HG03066 (cell line): Measurements from ENCODE around the gene IZUMO2.
"Not testable (repeated sequence)": the region's sequence is repeated elsewhere in the genome, so short reads cannot be mapped to it uniquely, and the experiment has no call there.

Source experiments
- ATAC-seq: cut with Tn5 transposase; IDR thresholded peaks from one replicate; pipeline ENCODE4 v1.9.1; 2021; ENCODE audit warnings: low read depth; ENCODE audit not compliant: unreplicated experiment

Gene IZUMO2

DNA sequence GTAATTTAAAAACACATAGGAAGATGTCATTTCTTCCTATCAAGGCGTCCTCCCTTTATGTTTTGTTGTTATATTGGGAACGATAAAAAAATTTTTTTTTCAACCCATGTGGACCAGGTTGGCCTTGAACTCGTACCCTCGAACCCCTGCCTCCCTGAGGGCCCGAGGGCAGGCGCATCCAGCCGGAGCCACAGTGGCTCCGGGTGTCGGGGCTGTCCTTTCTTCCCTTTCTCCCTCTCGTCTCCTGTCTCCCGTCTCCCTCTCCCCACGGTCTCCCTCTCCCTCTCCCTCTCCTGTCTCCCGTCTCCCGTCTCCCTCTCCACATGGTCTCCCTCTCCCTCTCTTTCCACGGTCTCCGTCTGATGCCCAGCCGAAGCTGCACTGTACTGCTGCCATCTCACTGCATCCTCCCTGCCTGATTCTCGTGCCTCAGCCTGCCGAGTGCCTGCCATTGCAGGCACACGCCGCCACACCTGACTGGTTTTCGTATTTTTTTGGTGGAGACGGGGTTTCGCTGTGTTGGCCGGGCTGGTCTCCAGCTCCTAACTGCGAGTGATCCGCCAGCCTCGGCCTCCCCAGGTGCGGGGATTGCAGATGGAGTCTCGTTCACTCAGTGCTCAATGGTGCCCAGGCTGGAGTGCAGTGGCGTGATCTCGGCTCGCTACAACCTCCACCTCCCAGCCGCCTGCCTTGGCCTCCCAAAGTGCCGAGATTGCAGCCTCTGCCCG, 22.8 kb downstream of the IZUMO2 start:
- not testable (repeated sequence) for ATAC-seq

- not testable (repeated sequence) for ATAC-seq
Observed at GRCh38 chr19:50136603-50137365, 26.3 kb downstream of the IZUMO2 start.

DNA sequence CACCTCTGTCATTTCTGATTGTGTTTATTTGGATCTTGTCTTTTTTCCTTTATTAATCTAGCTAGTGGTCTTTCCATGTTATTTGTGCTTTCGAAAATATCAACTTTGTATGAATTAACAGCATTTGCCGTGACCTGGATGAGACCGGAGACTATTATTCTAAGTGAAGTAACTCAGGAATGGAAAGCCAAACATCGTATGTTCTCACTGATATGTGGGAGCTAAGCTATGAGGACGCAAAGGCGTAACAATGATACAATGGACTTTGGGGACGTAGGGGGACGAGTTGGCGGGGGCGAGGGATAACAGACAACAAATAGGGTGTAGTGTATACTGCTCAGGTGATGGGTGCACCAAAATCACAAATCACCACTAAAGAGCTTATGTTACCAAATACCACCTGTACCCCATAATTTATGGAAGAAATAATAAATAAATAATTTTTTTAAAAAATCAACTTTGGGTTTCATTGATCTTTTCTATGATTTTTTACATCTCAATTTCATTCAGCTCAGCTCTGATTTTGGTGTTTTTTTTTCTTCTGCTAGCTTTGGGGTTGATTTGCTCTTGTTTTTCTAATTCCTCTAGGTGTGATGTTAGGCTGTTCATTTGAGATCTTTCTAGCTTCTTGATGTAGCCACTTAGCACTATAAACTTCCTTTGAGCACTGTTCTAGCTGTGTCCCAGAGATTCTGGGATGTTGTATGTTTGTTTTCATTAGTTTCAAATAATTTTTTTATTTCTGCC, 27.1 kb downstream of the IZUMO2 start:
- ATAC-seq, result not testable (repeated sequence)

DNA sequence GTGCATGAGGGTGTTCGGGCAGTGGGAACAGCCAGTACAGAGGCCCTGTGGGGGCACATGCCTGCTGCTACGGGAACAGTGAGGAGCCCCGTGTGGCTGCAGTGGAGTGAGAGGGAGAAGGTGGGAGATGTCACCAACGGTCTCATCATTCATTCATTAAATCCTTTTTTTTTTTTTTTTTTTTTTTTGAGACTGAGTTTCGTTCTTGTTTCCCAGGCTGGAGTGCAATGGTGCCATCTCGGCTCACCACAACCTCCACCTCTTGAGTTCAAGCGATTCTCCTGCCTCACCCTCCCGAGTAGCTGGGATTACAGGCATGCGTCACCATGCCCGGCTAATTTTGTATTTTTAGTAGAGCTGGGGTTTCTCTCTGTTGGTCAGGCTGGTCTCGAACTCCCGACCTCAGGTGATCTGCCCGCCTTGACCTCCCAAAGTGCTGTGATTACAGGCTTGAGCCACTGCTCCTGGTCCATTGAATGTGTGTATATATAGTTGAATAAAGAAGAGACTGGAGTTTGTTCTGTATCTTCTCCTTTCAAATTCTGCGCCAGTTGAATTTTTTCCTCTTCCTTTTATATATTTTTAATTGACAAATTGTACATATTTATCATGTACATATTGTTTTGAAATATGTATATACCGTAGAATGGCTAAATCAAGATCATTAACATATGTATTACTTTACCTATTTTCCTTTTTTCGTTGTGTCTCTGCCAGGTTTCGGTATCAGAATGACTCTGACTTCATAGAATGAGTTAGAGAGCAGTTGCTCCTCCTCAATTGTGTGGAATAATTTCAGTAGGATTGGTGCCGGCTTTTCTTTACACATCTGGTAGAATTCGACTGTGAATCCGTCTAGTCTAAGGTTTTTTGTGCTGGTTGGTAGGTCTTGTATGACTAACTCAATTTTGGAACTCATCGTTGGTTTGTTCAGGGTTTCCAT, 28.0 kb downstream of the IZUMO2 start:
- not testable (repeated sequence) for ATAC-seq

- ATAC-seq, result not testable (repeated sequence)
Observed at GRCh38 chr19:50133518-50134492, 29.3 kb downstream of the IZUMO2 start.

GRCh38 chr19:50104012-50104411, 59.1 kb downstream of the IZUMO2 start:
- not testable (repeated sequence) for ATAC-seq

- ATAC-seq, result not testable (repeated sequence)
Observed at GRCh38 chr19:50103405-50103804, 59.7 kb downstream of the IZUMO2 start.
